HG03196 (cell line): ENCODE measurements around the gene PPFIBP1.
"Not testable (repeated sequence)": the region's sequence is repeated elsewhere in the genome, so short reads cannot be mapped to it uniquely, and the experiment has no call there.

ENCODE experiments used
- ATAC-seq: cut with Tn5 transposase; IDR thresholded peaks from one replicate; pipeline ENCODE4 v1.9.1; 2021; ENCODE audit not compliant: unreplicated experiment

PPFIBP1 gene

DNA sequence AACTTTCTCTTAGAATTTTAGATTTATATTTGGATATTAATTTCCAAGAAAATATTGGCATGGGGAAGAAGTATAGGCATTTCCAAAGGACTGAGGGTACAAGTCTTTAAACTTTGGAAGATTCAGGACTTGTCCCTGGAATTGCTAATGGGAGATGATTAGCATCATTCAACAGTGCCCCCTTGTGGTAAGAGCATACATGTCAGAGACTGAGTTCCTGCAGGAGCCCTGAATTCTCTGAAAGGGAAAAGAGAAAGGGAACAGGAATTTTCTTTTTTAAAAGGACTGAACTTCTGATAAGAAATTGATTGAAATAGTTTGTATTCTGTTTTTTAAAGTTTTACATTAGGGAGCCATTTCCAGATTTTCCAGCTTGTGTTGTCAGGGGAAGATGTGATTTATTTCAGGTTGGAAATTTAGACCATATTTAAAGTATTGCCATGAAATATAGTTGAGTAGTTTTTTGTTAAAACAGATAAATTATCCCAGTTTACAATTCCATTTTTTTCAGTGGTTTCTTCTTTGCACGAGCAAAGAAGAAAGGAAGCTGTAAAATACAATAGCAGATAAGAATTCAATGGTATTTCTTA is 128.3 kb downstream of the PPFIBP1 start:
- ATAC-seq = no peak

DNA sequence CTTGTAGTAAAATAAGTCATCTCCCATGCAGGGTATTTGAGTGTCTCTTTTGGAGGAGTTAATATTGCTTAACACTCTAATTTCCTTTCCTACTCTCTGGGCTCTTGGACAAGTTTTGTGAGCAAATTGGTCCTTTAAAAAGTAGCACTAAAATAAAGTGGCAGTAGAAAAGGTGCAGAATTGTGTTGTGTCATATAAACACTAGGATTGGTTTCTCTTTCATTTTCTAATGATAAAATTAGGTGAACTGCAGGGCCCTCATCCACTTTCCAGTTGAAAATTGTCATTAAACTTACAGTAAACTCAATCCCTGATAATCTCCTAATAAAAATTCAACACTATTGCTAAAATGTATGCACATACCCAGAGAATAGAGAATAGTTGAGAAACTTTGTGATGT is 129.7 kb downstream of the PPFIBP1 start:
- no peak for ATAC-seq

- not testable (repeated sequence) for ATAC-seq
Measured at GRCh38 chr12:27655476-27655875, 131.5 kb downstream of the PPFIBP1 start.

GRCh38 chr12:27657296-27657695 is 133.3 kb downstream of the PPFIBP1 start:
- ATAC-seq = no peak

- no peak for ATAC-seq
Measured at GRCh38 chr12:27665704-27666103, 141.7 kb downstream of the PPFIBP1 start.

DNA sequence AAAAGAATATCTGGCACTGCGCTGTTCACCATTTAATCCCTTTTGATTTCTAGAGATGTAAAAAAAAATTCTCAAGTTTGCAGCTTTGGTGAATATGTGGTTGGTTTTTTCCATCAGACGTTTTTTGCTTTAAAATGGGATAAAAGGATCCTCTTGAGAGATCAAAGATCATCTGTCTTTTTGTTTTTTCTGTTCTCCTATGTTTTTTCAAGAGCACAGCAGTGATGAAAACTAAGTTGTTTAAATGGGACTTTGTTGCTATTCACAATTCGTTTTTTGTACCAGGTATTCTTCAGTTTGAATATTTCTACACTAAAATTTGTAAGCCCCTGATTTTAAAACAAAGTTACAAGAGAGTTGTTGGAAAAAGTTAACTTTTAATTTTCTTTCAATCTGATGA is 142.5 kb downstream of the PPFIBP1 start:
- no peak for ATAC-seq

GRCh38 chr12:27667540-27667939 is 143.5 kb downstream of the PPFIBP1 start:
- ATAC-seq = no peak

DNA sequence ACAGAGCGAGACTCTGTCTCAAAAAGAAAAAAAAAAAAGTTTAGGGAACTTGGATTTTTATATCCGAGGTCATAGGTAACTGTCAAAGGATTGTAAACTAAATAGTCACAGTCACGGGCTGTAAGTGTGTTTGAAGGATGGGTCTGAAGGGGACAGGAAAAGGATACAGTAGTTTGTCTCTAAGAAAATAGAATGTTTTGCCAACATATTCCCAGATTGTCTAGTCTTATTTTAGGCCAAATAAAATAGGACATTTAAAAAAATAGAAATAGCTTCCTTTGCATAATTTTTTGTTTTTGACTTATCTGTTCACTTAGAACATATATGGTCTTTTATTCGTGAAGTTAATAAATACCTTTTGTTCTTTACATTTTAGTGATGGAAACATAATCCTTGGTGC is 148.0 kb downstream of the PPFIBP1 start:
- ATAC-seq = no peak

DNA sequence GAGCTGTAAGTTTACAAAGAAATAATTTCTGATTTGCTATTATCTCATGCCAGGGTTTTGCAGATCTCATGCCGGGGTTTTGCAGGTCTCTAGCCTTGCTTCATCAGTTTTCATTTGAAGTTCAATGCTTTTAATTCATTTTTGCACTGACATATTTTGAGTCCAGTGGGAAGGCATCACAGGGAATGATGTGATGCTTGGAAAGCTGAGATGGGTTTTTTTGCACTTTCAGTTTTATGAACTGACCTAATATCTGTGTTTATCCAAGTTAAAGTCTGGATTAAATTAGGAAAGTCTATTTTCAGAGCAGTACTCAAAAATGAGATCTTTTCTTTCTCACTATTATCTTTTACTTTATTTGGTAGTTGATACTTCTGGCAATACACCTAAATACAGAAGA is 148.6 kb downstream of the PPFIBP1 start:
- no peak for ATAC-seq

GRCh38 chr12:27673101-27673718 is 149.2 kb downstream of the PPFIBP1 start:
- ATAC-seq = no peak

GRCh38 chr12:27674989-27675388 is 151.0 kb downstream of the PPFIBP1 start:
- ATAC-seq = no peak

- no peak for ATAC-seq
Measured at GRCh38 chr12:27680619-27681018, 156.6 kb downstream of the PPFIBP1 start.

- ATAC-seq = no peak
Measured at GRCh38 chr12:27682534-27682933, 158.5 kb downstream of the PPFIBP1 start.

DNA sequence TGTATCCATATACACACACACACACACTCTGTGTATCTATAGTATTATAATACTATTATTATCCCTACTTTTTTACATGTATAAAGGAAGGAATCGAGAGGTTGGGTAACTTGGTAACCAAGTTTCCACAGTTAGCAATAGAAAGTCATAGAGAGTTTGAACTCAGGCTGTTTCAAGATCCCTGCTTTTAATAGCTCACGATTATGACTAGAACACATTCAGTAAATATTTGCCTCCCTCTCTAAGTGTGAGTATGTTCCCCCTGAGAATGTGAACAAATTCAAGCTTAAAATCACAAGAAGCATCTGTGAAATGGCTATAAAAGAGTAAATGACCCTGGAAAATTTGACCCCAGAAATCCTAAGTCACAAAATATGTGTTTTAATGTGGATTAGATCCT is 161.3 kb downstream of the PPFIBP1 start:
- ATAC-seq = no peak

DNA sequence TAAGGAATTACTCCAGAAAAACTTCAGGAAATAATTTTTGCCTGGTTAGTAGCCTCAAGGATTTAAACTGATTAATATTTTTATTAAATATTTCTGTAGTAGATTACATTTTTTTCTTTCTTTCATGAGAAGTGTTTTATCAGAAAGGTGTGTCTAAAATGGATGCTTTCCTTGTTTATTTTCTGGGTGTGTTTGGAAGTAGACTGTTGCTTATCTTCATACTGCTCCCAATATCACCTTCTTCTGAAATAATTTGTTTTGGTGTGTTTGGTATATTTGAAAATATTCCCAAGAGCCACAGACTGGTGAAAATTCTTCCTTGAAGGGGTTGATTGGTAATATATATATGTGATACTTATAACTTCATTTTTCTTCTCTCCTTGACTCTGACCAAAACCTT is 162.1 kb downstream of the PPFIBP1 start:
- ATAC-seq = no peak

DNA sequence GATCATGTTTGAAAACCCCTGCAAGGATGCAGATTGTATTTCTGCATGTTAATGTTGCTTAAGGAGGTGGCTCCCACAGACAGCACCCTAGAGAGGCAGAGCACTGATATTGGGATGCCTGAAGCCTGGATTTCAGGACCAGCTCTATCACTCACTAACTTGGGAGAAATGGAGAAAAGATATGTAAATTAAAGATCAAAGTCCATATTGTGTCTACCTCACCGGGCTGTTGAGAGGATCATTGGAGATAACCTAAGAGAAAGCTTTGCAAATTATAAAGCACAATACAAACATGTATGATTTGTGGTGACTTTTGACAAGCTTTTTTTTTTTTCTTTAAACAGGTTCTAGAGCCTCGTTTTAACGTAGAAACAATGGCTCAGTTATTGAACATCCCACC is 164.7 kb downstream of the PPFIBP1 start:
- ATAC-seq = no peak

- ATAC-seq = no peak
Measured at GRCh38 chr12:27689558-27690180, 165.7 kb downstream of the PPFIBP1 start.

DNA sequence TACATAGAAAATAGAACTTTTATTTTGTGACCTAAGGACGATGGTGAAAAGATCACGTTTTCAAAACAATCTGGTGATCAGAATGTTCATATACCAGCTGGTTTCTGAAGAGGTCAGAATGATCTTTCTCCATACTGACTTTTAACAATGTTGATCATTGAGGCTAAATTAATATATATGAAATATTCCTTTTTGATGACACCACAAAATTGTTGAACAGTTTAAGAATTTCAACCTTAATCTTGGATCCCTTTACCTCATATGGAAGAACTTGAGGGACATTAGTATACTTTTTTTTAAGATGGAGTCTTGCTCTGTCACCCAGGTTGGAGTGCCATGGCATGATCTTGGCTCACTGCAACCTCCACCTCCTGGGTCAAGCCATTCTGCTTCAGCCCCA is 169.4 kb downstream of the PPFIBP1 start:
- no peak for ATAC-seq

- ATAC-seq = no peak
Measured at GRCh38 chr12:27695556-27696292, 171.7 kb downstream of the PPFIBP1 start.

- ATAC-seq = no peak
Measured at GRCh38 chr12:27696293-27696652, 172.3 kb downstream of the PPFIBP1 start, which contains the start of gene REP15. TSS of gene REP15 (plus strand) at chr12:27696447. CDS start at chr12:27696563, 116 bp downstream.

DNA sequence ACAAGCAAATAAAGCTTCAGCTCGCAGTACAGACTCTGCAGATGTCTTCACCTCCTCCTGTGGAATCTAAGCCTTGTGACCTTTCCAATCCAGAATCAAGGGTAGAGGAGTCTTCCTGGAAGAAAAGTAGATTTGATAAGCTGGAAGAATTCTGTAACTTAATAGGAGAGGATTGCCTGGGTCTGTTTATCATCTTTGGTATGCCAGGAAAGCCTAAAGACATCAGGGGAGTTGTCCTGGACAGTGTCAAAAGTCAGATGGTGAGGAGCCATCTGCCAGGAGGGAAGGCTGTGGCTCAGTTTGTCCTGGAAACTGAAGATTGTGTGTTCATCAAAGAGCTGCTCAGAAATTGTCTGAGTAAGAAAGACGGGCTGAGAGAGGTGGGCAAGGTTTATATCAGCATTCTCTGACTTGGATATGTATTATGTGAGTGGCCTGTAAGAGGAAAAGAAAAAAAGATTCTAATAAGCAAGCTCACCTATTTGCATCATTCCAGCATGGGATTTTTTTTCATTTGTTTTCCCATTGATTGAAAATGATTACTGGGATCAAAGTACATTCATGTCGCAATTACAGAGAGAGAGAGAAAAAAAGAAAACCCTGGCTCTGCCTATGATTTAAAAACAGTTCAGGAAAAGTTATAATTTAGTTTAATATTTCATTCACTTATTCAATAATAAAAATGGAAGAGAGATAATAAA is 173.0 kb downstream of the PPFIBP1 start:
- ATAC-seq = no peak
